Measurements from ENCODE around the gene RHO.

- no peak for TF ChIP-seq CTCF (IDR thresholded peaks at IDR 0.05)
- no peak for TF ChIP-seq EZH2 (IDR thresholded peaks at IDR 0.05; ENCODE audit: borderline replicate concordance, insufficient read depth, low read depth, low read length, poor library complexity, severe bottlenecking)
Measured at GRCh38 chr3:129552287-129553050, 24.0 kb downstream of the RHO start.

All from B cell (primary cell).